Right forelimb (tissue), 1 donor: ENCODE measurements around the gene HOXB9.

ENCODE experiments used
- DNase-seq: peaks from one replicate; pipeline ENCODE4 v3.0.0-alpha.2; 2018

Gene HOXB9

GRCh38 chr17:48639136-48639535 is 13.0 kb upstream of the HOXB9 start:
- DNase-seq = no peak

GRCh38 chr17:48637323-48638260 is 11.4 kb upstream of the HOXB9 start:
- DNase-seq = no peak

- peak; percentile 78 for DNase-seq
Measured at GRCh38 chr17:48636177-48637018, 10.2 kb upstream of the HOXB9 start.

- no peak for DNase-seq
Measured at GRCh38 chr17:48634493-48635208, 8.5 kb upstream of the HOXB9 start.

GRCh38 chr17:48633266-48633677 is 7.1 kb upstream of the HOXB9 start:
- DNase-seq = no peak

GRCh38 chr17:48632579-48633265 is 6.6 kb upstream of the HOXB9 start:
- DNase-seq = no peak

- DNase-seq = peak; percentile 38
Measured at GRCh38 chr17:48631693-48632578, 5.8 kb upstream of the HOXB9 start.

- DNase-seq = peak; percentile 29
Measured at GRCh38 chr17:48630925-48631692, 5.0 kb upstream of the HOXB9 start.

- DNase-seq = peak; percentile 23
Measured at GRCh38 chr17:48630009-48630924, 4.1 kb upstream of the HOXB9 start.

- DNase-seq = peak; percentile 39
Measured at GRCh38 chr17:48629411-48629759, 3.2 kb upstream of the HOXB9 start.

- DNase-seq = no peak
Measured at GRCh38 chr17:48628649-48629410, 2.7 kb upstream of the HOXB9 start.

- no peak for DNase-seq
Measured at GRCh38 chr17:48627623-48628521, 1.7 kb upstream of the HOXB9 start.

GRCh38 chr17:48627118-48627597 is 1.0 kb upstream of the HOXB9 start:
- no peak for DNase-seq

GRCh38 chr17:48625495-48626244 is 488 bp downstream of the HOXB9 start:
- no peak for DNase-seq

GRCh38 chr17:48624544-48625494 is 1.3 kb downstream of the HOXB9 start:
- no peak for DNase-seq
